Esophagus squamous epithelium (tissue), 4 donors: ENCODE measurements around the gene MARCHF9.

ENCODE experiments used
- CTCF ChIP-seq, 6 experiments: fragments of 450-650 bp in 4 of 6; fragments of 200-600 bp in 2 of 6; sonication (generic) in 2 of 6; IDR thresholded peaks; one replicate each; pipeline ENCODE4 v1.5.1; 2016 to 2019; ENCODE audit warnings: antibody characterized with exemption in 6 of 6, mild to moderate bottlenecking in 4 of 6, moderate library complexity in 4 of 6
- POLR2A ChIP-seq, 4 donors: fragments of 450-650 bp; IDR thresholded peaks; one replicate each; pipeline ENCODE4 v1.6.1; 2017; ENCODE audit warnings: antibody characterized with exemption in 4 of 4, mild to moderate bottlenecking in 4 of 4, moderate library complexity in 3 of 4

GRCh38 chr12:57765003-57765697 is 10.2 kb downstream of the MARCHF9 start:
- TF ChIP-seq CTCF (IDR thresholded peaks at IDR 0.05) (peak in 3 of 6 experiments; percentile 10 to 29 (median 24)), POLR2A (IDR thresholded peaks at IDR 0.05) (no peak)
